Prostate gland (tissue), 1 donor: Measurements from ENCODE around the gene CCDC12.

Experiments
- POLR2A ChIP-seq: fragments of 450-650 bp; IDR thresholded peaks from one replicate; pipeline ENCODE4 v1.6.1; 2016; ENCODE audit warnings: antibody characterized with exemption, mild to moderate bottlenecking
- POLR2AphosphoS5 ChIP-seq: sonication (generic); formaldehyde crosslinking; IDR thresholded peaks from one replicate; pipeline ENCODE4 v1.6.1; 2017; ENCODE audit warnings: antibody characterized with exemption

GRCh38 chr3:46994801-46995731, 18.5 kb upstream of the CCDC12 start:
- TF ChIP-seq POLR2A (no peak), POLR2AphosphoS5 (no peak)
